IPS-18c (cell line): ENCODE results near the gene ATG10.
"Not testable (repeated sequence)": the region's sequence is repeated elsewhere in the genome, so short reads cannot be mapped to it uniquely, and the experiment has no call there.

Experiments
- H3K4me3 ChIP-seq: 2 replicates; pipeline ENCODE4 v1.7.0; 2013; ENCODE audit warnings: low read depth, mild to moderate bottlenecking, low read length, moderate library complexity; ENCODE audit not compliant: insufficient read depth
- H3K9me3 ChIP-seq: one replicate; pipeline ENCODE4 v1.6.1; 2013; ENCODE audit warnings: mild to moderate bottlenecking, low read length, moderate library complexity; ENCODE audit not compliant: control insufficient read depth, insufficient read depth

Gene ATG10

DNA sequence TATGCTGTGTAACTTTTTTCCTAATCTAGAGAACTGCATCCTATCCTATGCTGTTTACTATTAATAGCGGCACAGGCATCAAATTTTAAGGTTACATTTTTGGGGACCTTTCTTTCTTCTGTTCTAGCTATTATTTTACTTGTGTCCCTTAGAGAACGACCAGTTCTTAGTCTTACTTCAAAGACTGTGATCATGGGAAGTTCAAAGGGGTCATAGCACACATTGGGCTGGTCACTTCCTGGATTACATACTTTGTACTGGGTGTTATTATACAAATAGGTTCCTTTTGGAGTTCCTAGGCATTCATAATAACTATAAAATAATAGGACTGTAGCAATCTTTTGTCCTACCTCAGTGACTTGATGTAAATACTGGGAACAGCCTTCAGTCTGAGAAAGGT, 297.5 kb downstream of the ATG10 start:
- not testable (repeated sequence) for H3K4me3 ChIP-seq, H3K9me3 ChIP-seq

DNA sequence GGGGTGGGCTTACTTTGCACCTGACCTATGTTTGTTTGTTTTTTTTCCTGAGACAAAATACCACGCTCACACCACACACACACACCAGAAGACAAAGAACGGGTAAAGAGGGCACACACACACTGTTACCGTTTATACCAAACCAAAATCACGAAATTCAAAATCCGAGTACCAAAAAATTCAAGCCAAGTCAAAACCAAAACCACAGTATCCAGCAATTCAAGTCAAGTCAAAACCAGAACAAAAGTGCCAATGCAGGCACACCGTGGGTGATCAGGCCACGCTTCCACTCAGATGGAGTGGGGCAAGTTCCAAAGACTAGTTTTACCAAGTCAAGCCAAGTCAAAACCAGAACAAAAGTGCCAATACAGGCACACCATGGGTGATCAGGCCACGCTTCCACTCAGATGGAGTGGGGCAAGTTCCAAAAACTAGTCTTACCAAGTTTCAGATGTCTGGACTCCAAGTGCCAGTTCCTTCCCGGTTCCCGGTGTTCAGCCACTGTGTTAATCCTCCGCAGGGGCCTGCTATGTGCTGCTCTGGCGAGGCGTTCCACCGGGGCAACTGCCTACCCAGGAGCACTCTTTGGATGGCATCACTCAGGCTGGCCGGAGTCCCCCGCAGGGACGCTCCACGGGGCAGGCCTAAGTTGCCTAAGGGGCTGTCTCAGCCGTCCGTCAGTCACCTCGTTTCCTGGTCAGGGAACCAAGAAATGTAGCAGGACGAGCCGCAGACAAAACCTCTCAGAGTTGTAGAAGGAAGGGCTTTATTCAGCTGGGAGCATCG, 300.9 kb downstream of the ATG10 start:
- not testable (repeated sequence) for H3K9me3 ChIP-seq, H3K4me3 ChIP-seq

DNA sequence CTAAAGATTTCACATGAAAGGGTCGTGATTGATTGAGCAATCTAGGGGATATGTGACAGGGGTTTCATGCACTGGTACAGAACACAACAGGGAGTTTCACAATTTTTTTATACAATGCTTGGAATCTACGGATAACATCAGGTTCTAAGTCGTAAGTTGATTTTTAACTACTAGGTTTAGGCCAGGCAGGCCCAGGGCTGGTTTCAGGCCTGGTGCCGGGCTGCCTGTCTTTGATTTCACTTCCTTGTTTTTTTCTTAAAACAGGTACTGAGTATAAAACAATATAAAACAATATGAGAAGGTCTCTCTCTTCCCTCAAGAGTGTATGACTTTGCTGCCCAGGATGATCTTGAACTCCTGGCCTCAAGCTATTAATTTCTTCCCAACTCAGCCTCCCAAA, 301.6 kb downstream of the ATG10 start:
- H3K9me3 ChIP-seq, H3K4me3 ChIP-seq: not testable (repeated sequence)

DNA sequence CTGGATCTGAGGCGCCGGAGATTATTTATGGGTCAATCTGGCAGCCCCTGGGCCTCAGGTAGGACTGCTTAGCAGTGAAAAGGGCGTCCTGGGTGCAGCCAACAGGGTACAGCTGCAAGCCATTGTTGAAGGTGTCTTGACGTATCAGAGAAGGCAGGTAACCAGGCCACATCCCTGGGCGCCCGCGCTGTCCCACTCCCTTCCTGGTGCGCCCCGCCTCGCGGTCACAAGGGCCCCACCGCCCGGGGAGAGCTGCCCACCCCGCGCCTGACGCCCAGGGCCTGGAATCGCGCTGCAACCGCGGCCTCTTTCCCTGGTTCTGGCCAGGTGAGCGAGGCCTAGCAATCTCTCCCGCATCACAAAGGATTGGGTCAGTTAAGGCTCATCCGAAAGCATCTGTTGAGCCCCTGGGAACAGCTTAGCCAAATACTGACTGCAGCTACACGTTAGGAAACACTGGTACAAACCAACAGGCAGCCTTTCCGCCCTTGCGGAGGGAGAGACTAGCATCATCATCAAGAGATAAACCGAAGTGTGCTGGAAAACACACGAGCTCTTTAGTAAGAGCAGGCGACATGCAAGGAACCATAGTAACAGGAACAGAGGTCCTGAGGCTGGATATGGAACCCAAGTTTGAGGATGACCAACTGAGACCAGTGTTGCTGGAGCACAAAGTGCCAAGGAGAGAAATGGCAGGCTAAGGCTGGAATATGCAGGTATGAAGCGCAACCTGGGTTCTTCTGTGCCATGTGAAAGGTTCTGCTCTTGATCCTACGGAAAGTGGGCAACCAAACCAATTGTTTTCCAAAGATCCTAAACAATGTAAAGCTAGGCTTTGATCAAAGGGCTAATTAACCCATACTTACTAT, 302.8 kb downstream of the ATG10 start:
- Histone ChIP-seq H3K4me3 (no peak overlapping the region), H3K9me3 (no peaks in the 10 kb centered on the region)

DNA sequence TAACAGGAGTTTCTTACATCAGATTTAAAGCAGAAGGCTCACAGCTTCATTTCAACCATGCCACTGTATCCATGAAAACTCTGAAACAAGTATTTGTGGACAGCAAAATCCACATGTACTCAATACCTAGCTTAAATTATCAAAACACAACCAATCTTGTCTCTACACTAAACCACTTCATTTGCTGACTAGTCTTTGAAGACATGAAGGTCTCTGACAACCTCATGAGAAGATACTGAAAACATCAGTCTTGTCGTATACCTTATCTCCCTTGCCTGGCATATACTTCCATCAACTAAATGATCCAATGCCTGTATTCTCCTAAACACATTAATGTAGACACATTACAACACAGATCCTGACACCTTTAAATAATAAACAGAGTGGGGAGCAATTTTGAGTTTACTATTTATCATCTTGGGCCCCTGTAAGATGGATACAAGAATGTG, 303.4 kb downstream of the ATG10 start:
- Histone ChIP-seq H3K9me3 (no peaks in the 10 kb centered on the region), H3K4me3 (no peak overlapping the region)

DNA sequence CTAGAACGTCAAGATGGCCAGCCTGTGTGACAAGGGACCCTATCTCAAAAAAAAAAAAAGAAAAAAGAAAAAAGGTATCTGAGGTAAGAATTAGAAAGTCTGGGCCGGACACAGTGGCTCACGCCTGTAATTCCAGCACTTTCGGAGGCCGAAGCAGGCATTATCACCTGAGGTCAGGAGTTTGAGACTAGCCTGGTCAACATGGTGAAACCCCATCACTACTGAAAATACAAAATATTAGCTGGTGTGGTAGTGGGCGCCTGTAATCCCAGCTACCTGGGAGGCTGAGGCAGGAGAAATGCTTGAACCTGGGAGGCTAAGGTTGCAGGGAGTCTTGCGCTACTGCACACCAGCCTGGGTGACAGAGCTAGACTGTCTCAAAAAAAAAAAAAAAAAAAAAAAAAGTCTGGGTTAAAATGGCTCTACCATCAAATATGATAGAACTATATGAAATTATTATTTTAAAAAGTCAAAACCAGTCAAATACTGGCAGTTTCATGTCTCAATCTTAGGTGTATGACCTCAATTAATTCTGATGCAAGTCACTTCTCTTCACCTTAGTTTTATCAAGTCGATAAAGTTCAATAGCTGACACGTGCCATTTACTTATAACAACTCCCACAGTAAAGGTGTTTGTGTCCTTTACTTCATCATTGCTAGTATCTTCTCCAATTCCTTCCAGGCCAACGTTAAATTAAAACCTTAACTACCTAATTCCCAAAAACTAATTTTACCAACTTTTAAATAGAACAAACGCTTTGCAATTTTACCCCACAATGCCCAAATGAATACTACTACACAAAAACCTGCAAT, 305.2 kb downstream of the ATG10 start:
- no peaks in the 10 kb centered on the region for H3K9me3 ChIP-seq
- peak overlapping the region; percentile 86 for H3K4me3 ChIP-seq

DNA sequence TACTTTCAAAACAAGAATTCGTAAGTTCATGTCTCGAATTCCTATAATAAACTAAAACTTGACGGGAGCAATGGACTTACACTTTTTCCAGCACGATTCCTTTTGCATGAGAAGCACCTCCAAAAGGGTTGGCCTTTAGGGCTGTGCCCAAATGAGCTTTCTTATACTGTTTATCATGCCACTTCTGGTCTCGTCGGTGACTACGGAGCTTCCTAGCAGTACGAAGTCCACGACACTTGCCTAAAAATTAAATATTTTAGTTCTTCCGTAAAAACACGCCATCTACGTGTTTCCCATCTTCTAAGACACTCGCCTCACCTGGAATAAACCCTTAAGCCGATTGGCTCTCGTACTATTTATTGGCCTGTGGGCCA, 305.8 kb downstream of the ATG10 start:
- Histone ChIP-seq H3K4me3 (peak overlapping the region; percentile 86), H3K9me3 (no peaks in the 10 kb centered on the region)

DNA sequence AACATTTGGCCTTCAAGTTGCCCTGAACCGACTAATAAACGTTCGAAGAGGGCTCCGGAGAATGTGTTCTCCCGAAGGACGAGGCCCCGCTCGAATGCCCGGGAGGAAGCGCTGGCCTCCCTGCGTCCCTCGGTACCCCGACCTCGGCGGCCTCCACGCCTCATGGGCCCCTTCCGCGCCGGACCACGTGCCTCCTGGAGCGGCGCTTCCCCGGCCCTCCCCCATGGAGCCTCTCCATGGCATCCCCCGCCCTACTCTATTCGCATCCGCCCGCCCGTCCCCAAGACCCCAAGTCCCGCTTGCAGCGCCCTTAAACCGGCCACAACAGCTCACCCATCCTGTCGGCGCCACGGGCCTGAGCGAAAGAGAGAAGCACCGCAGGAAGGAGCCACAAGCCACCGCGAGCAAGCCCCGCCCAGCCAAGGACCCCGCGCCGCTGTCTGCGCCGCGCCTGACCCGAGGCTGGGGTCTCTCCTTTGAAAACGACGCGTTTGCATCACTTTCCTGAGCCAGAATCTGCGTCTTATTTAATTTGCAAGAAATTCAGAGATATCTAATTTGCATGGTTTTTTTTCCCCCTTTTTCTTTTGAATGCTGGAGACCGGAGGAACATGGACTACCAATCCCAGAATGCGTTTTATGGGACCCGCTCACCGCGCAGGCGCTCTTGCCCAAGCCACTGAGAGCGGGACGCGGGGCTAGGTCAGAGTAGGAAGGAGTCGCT, 306.3 kb downstream of the ATG10 start, which contains the start of gene RPS23:
TSS of gene RPS23 (minus strand) at position 368 of the 724 bp plus-strand sequence. CDS start at position 337, 31 bp downstream.
- Histone ChIP-seq H3K4me3 (peak within 1 kb of the TSS; percentile 86), H3K9me3 (no peaks in the 10 kb centered on the region)

DNA sequence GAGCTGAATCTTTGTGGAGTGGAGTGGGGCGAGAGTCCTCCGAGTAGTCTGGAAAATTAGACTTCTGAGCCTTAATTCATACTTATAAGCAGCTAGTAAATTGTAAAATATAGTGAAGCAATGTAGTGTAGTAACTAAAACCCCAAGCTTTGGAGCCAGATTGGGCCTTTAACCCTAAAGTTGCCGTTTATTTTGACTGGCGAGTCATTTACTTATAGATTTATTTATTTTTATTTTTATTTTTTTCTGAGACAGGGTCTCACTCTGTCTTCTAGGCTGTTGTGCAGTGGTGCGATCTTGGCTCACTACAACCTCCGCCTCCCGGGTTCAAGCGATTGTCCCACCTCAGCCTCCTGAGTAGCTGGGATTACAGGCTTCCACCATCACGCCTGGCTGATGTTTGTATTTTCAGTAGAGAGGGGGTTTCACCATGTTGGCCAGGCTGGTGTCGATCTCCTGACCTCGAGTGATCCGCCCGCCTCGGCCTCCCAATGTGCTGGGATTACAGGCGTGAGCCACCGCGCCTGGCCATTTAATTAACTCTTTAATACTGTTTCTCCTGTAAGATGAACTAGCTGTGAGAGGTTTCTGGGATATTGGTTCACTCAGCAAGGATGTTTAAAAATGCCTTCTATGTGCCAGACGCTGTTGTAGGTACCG, 307.0 kb downstream of the ATG10 start:
- no peaks in the 10 kb centered on the region for H3K9me3 ChIP-seq
- peak overlapping the region; percentile 86; the same call in 1 of the 2 replicates for H3K4me3 ChIP-seq

DNA sequence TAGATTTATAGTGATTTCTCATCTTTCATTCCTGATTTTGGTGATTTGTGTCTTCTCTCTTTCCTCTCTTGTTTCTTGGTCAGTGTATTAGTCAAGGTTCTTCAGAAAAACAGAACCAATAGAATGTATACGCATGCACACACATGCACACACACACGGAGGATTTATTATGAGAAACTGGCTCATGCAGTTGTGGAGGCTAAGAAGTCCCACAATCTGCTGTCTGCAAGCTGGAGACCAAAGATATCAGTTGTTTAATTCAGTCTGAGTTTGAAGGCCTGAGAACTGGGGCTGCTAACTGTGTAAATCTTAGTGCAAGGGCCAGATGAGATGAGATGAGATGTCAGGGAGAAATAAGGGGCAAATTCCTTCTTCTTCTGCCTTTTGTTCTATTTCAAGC, 312.1 kb downstream of the ATG10 start:
- Histone ChIP-seq H3K4me3 (no peak overlapping the region), H3K9me3 (no peaks in the 10 kb centered on the region)

DNA sequence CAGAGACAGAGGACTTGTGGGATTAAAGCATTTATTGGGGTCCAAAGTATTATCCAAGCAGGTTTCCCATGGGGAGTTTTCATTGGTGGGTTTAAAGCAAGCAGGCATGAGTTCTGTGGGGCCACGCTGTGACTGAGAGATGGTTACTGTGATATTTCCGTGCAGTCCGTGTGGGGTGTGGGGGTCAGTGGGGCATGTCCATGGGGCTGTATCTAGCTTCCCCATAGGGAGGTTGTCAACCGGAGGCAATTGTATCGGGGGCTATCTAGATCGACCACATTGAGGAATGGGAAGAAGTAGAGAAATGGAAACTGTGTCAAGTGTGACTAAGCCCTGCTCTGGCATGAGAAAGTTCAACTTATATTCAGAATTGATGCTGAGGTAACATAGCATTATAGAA, 313.4 kb downstream of the ATG10 start:
- no peak overlapping the region for H3K4me3 ChIP-seq
- no peaks in the 10 kb centered on the region for H3K9me3 ChIP-seq

DNA sequence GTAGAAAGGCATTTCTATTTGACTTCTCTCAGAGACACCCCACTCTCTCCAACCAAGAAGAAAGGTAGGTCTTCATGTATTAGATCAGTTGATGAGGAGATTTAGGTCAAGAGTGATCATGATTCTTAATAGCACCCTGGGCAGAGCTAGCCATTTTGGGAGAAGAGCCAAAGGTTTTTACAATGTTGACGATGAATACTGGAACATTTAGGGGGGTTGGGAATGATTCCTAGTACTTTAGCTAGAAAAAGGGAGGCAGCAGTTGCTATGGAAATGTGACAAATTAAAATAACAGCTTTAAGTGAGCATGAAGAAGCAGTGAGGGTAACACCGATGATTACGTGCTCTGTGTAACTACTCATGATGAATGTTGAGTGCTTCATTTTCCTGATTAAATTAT, 315.8 kb downstream of the ATG10 start:
- no peaks in the 10 kb centered on the region for H3K9me3 ChIP-seq

DNA sequence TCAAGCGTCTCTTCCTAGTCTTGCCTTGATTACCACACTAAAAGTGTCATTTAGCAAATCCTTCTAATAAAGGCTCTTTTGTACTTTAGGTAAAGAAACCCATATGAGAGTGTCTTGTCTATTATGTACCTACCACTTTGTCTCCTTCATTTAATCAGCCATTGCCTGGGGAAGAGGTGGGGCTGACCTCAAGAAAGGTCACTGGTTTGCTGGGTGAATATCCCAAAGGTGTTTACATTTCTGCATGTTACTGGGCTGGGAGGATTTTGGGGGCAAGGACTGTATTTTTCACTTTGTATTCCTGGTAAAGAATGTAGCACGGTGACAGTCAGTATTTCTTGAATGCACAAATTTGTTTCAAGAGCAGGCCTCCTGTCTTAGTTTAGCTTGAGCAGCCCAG, 318.2 kb downstream of the ATG10 start:
- Histone ChIP-seq H3K4me3 (no peak overlapping the region), H3K9me3 (no peaks in the 10 kb centered on the region)

More for the DNA sequence above, 315.8 kb downstream of the ATG10 start:
- no peak overlapping the region for H3K4me3 ChIP-seq

DNA sequence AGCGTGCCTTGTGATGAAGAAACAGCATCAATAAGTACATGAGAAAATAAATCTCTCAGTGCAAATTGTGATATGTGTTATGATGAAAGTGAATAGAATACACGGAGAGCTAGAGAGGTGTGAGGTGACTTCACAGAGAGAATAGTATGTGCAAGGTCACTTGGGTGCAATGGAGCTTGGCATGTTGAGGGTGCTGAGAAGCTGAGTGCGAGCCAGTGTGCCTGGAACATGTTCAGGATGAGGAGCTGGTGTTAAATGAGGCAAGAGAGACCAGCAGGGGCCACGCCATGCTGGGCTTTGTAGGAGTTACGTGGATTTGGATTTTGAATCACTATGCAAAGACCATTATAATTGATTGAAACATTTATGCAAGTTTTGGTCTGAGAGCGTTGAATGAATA, 319.1 kb downstream of the ATG10 start:
- Histone ChIP-seq H3K9me3 (no peaks in the 10 kb centered on the region), H3K4me3 (no peak overlapping the region)

DNA sequence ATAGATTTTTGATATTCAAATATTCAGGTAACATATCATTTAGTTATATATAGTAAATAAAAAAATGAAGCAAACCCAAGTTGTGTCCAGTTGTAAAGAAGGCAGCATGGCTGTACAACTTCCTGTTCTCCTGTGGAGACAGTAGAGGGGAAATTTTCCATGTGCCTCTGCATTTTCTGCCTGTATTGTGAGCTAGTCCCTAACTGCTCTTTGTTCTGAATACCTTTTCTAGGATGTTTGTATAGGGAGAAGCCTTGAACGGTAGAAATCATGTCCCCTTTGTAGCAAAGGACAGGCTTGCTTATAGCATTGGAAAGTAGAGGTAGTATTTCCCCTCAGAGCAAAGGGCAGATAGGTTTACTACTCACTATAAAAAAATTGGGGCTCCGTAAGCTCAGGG, 319.6 kb downstream of the ATG10 start:
- H3K4me3 ChIP-seq = no peak overlapping the region
- H3K9me3 ChIP-seq = no peaks in the 10 kb centered on the region

DNA sequence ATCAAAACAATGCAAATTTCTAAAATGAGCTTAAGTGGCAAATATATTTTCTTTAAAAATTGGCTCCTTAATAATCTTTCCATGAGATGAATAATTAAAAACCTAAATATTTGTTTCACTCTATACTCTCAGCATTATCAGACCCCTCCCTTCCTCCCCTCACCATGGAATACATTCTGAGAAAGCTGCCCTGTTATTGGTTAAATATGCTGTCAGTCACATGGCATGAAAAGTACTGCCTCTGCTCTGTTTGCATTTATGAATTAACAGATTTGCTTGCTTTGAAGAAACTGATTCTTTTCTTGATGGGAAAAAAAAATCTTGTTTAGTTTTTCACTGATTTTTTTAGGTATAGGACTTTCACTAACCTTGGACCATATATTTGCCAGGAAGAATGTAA, 323.3 kb downstream of the ATG10 start:
- no peaks in the 10 kb centered on the region for H3K9me3 ChIP-seq
- no peak overlapping the region for H3K4me3 ChIP-seq
